Activated CD4-positive, CD25-positive, alpha-beta regulatory T cell treated with anti-CD3 and anti-CD28 coated beads, Interleukin-2, amount 50 U/mL, for 24 hours (primary cell): ENCODE data around the gene FMO5.
"Not testable (repeated sequence)": the region's sequence is repeated elsewhere in the genome, so short reads cannot be mapped to it uniquely, and the experiment has no call there.

ENCODE experiments used
- ATAC-seq, 2 donors: fragments of 150-1000 bp; cut with Tn5 transposase; one replicate each; pipeline ENCODE4 v1.10.0; 2021; ENCODE audit warnings: mild to moderate bottlenecking in 1 of 2, moderate library complexity in 1 of 2

The FMO5 gene

DNA sequence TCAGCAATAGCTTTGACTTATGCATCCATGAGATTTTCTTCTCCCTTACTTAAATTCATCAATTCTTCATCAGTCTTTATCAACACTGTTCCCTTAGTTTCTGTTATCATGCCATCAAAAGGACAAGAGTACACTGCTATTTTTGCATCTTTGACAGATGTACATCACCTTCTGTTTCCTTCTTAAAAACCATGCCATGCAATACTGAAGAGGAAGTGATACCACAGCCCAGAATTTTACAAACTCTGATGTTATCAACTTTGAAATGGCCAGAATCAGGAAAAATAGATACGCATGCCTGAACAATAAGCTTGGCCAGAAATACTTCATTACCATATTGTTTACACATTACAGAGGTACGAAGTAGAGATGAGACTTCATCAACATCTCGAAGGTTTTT, 21.1 kb downstream of the FMO5 start:
- no peak for ATAC-seq

DNA sequence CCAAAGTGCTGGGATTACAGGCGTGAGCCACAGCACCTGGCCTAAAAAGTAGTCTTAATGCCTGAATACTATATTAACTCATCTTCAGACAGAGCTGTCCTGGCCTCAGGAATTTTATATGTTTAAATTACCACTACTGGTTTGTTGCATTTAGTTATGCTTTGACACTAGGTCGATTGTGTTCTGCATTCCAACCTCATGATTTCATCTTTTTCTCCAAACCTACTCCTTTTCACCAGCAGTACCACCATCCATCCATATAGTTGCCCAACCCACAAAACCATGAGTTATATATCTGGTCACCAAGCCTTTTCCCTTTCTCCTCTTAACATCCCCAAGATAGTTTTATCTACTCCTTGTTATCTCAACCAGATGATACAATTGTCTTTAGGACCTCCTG, 22.6 kb downstream of the FMO5 start:
- no peak for ATAC-seq

DNA sequence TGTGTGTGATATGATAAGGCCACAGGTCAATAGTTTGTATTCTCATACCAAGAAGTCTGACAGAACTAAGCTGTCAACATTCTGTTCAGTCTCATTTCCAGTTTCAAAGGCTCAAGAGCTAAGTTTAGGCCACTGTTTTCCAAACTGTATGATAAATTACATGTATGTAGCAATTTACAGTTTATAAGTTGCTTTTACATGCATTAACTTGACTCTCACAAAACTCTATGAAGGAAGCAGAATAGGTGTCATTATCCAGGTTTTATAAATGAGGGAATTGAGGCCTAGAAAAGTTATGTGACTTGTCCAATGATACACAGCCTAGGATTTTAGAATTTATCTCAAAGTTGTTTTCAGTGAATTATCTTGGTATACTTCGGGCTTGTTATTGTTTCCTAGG, 23.4 kb downstream of the FMO5 start:
- ATAC-seq, result no peak

DNA sequence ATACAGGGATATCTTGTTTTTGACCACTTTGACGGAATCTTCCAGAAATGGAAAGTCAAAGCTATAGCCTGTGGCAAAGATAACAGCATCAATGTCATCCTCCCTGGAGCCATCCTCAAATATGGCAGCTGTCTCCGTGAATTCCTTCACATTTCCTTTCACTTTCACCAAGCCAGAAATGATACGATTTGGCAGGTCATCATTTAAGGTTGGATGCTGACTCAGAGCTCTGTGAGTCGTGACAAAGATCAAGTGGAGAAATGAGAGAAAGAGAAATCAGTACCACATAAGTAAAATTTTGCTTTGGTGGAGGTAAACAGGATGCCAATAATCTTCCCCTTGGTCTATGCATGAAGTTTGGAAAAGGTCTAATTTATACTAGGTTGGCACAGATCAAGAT, 23.9 kb downstream of the FMO5 start:
- no peak for ATAC-seq

DNA sequence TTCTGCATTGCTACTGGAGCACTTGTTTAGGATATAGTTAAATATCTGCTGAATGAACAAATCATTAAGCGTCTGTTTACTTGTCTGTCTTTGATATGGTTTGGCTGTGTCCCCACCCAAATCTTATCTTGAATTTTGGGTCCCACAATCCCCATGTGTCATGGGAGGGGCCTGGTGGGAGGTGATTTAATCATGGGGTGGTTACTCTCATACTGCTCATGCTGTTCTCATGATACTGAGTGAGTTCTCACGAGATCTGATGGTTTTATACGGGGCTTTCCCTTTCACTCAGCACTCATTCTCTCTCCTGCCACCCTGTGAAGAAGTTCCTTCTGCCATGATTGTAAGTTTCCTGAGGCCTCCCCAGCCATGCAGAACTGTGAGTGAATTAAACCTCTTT, 27.8 kb downstream of the FMO5 start:
- not testable (repeated sequence) for ATAC-seq

DNA sequence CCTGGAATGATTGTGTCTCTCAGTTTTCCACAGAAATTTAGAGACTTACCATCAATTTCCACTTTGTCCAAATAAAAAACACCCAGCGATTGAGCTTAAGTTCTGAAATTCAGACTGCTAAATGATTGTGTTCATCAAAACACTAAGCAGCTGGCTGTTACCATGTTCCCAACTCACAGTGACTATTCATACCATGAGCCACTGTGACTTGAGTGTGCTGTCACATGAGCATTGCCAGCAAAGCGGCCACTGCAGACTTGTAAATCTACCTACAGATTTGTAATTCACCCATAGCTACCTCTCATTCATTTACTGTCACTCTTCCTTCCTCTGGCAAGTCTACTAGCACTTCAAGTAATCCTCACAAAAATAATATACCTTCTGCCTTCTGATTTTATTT, 35.6 kb downstream of the FMO5 start:
- no peak for ATAC-seq

DNA sequence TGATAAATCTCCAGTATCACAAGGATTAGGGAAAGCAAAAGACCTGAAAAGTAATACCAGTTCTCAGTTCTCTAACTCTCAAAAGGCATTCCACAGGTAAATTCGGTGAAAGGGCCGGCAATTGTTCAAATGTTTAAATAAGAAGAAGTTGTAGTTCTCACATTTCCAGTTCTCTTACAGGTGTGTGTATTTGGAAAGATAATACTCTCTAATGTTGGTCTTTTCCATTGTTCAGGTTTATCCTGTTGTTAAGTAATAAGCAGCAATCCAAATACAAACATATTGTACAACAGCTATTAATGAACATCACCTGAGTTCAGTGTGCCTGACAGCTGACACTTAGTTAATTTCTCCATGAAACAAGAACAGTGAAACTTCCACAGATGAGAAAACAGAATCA, 39.7 kb downstream of the FMO5 start:
- ATAC-seq, result no peak

DNA sequence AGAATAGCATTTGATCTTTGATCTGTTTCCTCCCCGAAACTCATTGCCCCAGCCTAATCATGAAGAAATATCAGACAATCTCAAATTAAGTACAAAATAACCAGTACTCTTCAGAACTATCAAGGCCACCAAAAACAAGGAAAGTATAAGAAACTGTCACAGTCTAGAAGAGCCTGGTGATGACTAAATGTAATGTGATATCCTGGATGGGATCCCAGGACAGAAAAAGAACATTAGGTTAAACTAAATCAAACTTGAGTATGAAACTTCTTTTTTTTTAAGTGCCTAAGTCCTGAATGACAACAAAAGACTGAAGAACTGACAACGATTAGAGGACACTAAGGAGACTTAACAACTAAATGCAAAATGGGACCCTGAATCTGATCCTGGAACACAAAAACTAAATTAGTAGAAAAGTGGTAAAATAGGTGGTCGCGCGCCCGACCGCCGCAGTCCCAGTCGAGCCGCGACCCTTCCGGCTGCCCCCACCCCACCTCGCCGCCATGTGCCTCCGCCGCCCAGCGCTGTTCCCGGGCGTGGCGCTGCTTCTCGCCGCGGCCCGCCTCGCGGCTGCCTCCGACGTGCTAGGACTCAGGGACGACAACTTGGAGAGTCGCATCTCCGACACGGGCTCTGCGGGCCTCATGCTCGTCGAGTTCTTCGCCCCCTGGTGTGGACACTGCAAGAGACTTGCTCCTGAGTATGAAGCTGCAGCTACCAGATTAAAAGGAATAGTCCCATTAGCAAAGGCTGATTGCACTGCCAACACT, 47.3 kb downstream of the FMO5 start:
- ATAC-seq, result no peak

DNA sequence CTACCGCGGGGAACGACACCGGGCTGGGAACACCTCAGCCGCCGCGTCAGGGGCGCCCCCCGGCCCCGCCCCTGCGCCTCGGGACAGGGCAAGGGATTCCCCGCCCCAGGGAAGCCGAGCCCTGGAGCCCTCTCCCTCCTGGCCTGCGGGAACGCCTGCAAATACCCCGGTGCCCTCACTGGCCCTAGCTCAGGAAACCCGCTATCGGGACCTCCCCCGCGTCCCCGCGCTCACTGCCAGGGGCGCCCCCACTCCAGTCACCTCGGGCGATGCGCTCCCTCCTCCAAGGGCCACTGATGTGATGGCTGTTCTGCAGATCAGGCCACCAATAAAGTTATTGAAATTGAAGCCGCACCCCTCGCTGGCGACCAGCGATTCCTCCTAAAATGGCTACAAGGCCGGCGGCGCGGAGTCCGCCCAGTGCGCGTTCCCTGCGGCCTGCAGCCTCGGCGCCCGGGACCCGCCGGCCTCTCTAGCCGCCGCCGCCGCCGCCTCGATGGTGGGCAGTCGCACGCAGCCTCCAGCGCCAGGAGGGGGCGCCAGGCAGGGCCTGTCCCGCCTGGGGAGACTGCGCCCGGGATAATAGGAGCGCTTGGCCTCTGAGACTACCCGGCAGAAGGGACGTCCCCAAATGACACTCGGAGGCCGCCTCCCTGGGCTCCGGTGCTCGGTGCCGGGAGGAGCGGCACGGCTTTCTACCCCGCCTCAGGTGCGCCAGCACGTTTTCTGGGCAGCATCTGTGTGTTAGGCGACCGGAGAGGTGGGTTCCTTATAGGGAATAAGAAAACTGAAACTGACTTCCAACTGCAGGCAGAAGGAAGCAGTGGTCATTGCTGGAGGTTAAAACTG, 52.7 kb downstream of the FMO5 start, which contains the start of gene PRKAB2:
Gene PRKAB2, minus strand, starts transcription at position 303 of the 849 bp plus-strand sequence. CDS start 326 bp downstream, outside the sequence.
- peak; percentile 90 to 92 for ATAC-seq

DNA sequence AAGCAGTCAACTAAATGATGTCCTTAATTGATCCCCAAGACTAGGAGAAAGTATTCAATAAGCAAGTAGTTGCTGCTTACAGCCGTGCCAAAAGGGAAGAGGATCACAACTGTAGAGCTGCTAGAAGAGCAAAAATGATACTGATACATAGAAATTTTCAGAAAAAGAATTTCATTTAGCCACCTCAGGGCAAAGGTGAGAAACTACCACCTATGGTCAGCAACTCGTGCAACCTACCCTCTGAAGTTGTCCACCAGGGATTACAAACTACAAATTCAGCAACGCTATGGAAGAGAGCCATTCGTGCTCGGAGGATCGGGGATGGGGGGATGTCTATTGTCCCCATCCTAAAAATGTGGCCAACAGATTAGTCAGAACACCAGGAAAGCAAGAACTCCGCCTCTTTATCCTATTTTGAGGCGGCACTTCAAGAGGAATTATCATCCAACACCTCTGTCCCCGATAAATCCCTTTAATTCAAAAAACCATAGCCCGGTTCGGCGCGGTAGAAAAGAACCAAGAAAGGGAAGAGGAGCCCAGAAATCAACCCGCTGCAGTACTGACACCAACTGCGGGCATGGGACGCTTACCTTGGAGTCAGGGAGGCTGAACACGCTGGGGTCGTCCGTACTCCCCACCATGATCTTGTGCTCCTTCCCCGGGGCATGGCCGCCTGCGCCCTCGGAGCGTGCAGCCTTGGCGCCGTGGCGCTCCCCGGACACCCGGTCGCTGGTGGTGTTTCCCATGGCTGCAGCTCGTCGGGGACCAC, 53.6 kb downstream of the FMO5 start:
- no peak for ATAC-seq

DNA sequence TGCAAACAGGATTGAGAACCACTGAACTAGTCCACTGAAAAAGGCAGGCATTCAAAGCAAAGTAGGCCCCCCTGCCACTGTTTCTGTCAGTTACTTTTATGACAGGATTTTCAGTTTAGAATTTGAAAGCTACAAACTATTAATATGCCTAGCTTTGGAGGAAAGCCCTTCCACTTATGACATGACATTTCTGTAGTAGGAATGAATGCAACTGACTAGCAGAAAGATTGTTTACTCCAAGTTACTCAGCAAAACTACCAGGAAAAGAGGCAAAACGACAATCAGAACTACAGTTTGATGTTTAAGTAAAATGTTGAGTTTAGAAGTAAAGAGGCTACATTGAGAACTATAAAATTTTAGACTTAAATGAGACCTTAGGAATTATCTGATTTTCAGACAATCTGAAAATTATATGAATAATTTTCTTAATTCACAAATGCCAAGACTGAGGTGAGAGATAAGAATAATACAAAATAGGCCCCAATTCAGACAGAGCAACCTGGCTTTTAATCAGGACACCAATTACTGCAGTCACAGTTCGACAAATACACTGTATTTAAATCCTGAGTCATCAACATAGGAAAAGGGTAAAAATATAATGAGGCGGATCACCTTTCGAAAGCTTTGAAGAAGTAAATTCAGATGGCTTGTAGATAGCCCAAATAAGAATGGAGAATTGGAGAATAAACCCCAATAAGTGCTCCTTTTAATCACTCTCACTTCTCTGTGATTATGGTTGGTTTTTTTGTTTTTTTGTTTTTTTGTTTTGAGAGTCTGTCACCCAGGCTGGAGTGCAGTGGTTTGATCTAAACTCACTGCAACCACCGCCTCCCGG, 55.1 kb downstream of the FMO5 start:
- ATAC-seq, result no peak

DNA sequence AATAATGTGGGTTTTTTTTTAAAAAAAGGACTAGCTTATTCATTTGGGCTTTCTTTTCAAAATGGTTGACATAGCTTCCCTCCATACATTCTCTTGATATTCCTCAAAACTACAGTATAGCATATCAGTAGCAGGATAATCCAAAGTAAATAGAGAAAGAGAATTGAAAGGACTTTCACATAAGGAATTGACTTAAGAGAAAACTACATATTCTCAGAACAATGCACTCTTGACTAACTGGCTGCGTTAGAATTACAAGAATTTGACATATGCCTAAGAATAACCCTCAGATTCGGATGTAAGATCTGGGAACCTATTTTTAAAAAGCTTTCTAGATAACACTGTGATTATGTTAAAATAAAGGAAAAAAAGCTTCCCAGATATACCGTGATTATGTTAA, 56.0 kb downstream of the FMO5 start:
- ATAC-seq, result no peak

DNA sequence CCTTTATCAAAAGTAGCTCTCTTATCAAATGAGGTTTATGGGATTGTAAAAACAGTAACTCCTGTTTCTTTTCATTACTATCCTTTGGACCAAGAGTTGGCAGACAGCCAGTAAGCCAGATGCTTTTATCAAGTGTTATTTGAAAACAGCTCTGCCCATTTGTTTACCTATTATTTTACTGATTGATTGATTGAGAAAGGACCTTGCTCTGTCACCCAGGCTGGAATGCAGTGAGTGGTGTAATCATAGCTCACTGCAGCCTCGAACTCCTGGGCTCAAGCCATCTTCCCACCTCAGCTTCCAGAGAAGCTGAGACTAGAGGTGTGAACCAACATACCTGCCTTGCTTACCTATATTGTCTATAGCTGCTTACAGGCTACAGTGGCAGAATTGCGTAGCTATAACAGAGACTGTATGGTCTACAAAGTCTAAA, 56.5 kb downstream of the FMO5 start:
- no peak for ATAC-seq

DNA sequence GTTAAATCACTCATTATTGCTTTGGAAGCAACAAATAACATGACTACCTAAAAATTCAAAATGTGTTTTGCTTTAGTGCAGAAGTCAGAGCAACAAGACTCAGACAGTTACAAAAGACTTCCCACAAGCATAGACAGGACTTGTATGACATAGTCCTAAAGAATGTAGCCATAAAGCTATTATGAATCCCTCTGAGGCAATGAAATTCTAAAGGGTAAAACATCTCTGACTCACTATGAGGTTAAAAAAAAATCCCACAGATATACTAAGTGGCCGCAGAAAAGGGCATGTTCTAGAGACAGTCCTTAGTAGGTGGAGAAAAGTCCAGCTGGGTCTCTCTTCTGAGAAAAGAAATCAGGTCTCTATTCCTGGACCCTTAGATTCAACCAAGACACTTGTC, 57.8 kb downstream of the FMO5 start:
- ATAC-seq, result no peak

DNA sequence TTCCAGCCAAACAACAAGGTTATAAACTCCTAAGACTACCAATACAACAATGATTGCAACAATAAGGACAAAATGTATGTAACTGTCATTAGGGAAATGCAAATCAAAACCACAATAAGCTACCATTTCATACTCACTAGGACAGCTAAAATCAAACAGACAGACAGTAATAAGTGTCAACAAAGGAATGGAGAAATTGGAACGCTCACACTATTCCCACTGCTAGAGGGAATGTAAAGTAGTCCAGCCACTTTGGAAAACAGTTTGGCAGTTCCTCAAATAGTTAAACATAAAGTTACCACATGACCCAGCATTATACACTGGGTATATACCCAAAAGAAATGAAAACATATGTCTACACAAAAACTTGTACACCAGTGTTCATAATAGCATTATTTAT, 62.1 kb downstream of the FMO5 start:
- ATAC-seq, result no peak

DNA sequence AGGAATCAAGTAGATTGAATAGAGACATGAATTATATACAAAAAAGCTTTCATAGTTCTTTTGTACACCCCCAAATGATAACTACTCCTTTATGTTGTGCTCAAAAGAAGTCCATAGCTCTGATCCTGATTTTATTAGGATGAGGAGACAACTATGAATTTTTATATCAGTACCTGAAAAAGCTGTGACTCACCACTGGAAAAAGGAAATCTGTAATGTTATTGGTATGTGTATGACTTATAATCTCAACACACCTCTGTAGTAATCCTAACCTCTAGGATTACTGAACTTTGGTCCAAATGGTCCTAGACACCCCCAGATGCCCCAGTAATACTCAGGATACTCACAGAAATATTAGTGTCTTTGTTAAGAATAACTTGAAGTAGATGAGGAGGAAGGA, 63.0 kb downstream of the FMO5 start:
- no peak for ATAC-seq

DNA sequence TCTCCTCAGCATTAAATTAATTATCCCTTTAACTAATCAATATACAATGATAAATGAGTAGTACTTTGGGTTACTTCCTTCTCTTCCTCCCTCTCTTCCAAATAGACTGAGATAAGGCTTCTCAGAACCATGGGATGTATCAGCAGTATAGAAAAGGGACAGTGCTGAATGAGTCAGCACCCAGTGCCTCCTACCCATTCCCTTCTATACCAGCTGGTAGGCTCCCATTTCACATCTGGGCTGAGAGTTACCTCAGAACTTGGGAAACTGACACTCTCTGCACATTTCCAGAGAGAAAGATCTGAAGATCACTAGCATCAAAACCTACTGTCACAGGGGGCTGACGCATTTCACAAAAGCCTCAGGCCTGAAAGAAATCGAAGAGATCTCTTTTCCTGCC, 68.0 kb downstream of the FMO5 start:
- ATAC-seq, result not testable (repeated sequence)

DNA sequence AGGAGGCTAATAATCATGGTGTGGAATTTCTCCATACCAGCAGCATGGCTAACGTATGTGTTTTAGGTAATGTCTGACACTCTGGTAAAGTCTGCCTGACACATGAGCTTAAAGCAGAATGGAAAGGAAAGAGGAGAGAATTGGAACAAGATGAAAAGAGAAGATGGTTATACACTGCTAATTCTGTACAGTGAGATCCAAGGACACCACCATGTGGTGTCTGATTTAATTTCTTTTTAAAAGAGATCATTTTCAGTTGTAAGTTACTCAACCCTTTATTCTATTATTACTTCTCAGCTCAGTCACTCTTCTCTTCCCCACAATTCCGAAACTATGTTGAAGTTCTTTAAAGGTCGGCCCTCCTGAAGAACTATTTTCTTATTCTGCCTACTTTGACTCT, 68.5 kb downstream of the FMO5 start:
- ATAC-seq, result no peak

DNA sequence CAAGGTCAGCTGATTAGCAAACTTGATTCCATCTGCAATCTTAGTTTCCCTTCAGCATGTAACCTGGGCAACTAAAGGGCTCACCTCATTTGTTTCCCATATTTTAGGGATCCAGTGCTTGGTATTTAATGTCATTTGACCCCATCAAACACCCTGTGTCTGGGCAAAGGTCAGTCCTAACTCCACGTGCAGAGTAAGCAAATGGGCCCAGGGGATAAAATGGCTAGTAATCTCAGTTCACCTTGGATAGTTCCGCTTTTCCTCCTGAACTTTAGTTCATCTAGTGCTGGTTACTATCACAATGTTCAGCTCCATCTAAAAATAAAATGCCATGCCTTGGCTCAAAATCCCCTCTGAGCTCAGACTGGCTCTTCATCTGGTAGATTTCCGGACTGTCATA, 72.4 kb downstream of the FMO5 start:
- ATAC-seq, result no peak

DNA sequence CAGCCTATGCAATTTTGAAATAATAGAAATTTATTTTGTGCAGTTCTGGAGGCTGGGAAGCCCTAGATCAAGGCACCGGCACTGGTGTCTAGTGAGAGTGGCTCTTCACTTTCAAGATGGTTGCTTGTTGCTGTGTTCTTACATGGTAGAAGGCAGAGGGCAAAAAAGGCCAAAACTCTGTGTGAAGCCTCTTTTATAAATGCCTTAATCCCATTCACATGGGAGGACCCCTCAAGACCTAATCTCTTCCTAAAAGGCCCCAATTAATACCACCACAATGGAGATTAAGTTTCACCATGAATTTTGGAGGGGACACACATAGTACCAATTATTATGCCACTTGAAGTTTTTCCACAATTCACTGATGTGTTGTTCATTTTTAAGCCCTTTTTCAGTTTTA, 73.9 kb downstream of the FMO5 start:
- ATAC-seq, result no peak

DNA sequence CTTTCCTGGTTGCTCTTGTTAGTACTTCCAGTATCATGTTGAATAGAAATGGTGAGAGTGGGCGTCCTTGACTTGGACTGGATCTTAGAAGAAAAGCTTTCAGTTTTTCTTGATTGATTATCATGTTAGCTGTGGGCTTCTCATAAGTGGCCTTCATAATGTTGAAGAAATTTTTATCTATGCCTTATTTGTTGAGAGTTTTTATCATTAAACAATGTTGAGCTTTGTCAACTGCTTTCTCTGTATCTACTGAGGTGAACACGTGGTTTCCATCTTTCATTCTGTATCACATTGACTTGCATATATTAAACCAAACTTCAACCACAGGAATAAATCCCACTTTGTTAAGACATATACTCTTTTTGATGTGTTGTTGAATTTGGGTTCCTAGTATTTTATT, 82.3 kb downstream of the FMO5 start:
- no peak for ATAC-seq
